Body of pancreas (tissue), 4 donors: ENCODE data around the gene NCAM1. TPM values are rescaled to one million over a fixed set of nuclear protein-coding genes. Genes with fewer than 3 reads are reported as not detected.

Experiments
- ATAC-seq: fragments of 150-250 bp; one replicate; pipeline ENCODE4 v1.9.1; 2016
- DNase-seq, 4 donors: peaks; one replicate each; pipeline ENCODE4 v3.0.0-alpha.2; 2019
- H3K27ac ChIP-seq, 4 donors: fragments of 200-600 bp; sonication (generic); 1 replicate in 3 of 4; 2 replicates in 1 of 4; pipeline versions ENCODE4 v1.5.1 to v1.6.1; 2016 to 2019; ENCODE audit warnings: mild to moderate bottlenecking in 1 of 4, mixed read lengths in 1 of 4, moderate library complexity in 1 of 4
- H3K27me3 ChIP-seq, 2 donors: fragments of 200-600 bp; sonication (generic); one replicate each; pipeline ENCODE4 v1.6.0; 2016; ENCODE audit warnings: mild to moderate bottlenecking in 1 of 2
- H3K36me3 ChIP-seq, 2 donors: fragments of 200-600 bp; sonication (generic); replicated peaks in 1 of 2; 2 replicates each; pipeline ENCODE4 v1.5.1; 2016; ENCODE audit warnings: low read depth in 2 of 2; ENCODE audit not compliant: insufficient read depth in 1 of 2
- H3K4me1 ChIP-seq: fragments of 200-600 bp; sonication (generic); one replicate; pipeline ENCODE4 v1.6.0; 2016
- H3K4me3 ChIP-seq, 2 donors: fragments of 200-600 bp; sonication (generic); 1 replicate in 1 of 2; 2 replicates in 1 of 2; pipeline ENCODE4 v1.5.1; 2016 to 2019
- H3K9me3 ChIP-seq, 3 donors: fragments of 200-600 bp; sonication (generic); 1 replicate in 2 of 3; 2 replicates in 1 of 3; pipeline ENCODE4 v1.5.1; 2016
- POLR2A ChIP-seq, 3 donors: fragments of 450-650 bp; IDR thresholded peaks; one replicate each; pipeline ENCODE4 v1.6.1; 2016; ENCODE audit warnings: antibody characterized with exemption in 3 of 3, mild to moderate bottlenecking in 2 of 3
- WGBS, 2 donors: methylation state at CpG; one replicate each; pipeline ENCODE4 v1.1.5; 2017; 5-methylcytosine and 5-hydroxymethylcytosine counted together
- intact Hi-C: fragments of 100-400 bp; cut with DNase I; formaldehyde crosslinking; loops from one replicate; pipeline ENCODE4 v1.15.1; 2023
- total RNA-seq, 2 donors: library from RNA; depleted of rRNA; stranded (reverse); fragments of >200 nt; gene quantifications; one replicate each; pipeline ENCODE4 v1.1.0, GENCODE V29; 2016
- TF ChIP-seq, protein P1 (sequence below), 7 experiments: fragments of 450-650 bp in 4 of 7; fragments of 200-600 bp in 3 of 7; sonication (generic) in 3 of 7; IDR thresholded peaks; one replicate each; pipeline ENCODE4 v1.5.1; 2016 to 2019; ENCODE audit warnings: antibody characterized with exemption in 7 of 7

The NCAM1 gene
- total RNA-seq, 2 donors from 2014 or later, result 10.1 to 26.0 TPM

DNA sequence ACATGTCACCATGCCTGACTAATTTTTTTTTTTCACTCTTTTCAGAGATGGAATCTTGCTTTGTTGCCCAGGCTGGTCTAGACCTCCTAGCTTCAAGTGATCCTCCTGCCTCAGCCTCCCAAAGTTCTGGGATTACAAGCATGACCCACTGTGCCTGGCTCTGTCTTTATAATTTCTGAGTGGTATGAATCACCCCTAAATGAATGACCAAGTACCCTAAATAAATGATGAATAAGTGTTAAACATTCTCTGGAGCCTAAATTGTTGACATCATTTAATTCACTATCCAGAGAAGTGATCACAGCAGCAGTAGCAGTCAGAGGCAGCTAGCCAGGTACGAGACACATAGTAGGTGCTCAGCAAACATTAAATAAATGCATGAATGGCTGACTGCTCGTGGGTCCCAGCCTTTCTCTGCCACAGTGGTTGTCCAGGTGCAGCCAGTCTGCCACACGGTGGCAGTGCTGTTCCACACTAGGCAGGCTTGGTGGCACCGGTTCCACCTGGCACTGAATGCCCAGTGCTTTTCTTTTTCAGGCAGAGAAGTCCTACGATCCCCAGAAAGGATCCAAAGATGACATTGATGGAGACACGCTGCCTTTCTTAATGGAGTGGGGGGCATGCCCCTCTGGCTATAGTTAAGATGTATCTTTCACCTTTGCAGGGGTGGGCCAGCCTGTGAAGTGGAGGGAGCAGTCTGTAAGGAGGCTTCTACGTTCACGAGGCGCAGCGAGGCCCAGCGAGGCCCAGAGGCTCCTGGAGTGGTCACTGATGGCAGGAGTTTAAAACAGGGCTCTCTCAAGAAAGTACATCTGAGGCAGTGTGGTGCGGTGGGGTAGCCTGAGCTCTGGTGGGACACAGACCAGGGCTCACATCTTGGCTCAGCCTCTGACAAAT is 344.5 kb downstream of the NCAM1 start:
- TF ChIP-seq, protein P1, sequence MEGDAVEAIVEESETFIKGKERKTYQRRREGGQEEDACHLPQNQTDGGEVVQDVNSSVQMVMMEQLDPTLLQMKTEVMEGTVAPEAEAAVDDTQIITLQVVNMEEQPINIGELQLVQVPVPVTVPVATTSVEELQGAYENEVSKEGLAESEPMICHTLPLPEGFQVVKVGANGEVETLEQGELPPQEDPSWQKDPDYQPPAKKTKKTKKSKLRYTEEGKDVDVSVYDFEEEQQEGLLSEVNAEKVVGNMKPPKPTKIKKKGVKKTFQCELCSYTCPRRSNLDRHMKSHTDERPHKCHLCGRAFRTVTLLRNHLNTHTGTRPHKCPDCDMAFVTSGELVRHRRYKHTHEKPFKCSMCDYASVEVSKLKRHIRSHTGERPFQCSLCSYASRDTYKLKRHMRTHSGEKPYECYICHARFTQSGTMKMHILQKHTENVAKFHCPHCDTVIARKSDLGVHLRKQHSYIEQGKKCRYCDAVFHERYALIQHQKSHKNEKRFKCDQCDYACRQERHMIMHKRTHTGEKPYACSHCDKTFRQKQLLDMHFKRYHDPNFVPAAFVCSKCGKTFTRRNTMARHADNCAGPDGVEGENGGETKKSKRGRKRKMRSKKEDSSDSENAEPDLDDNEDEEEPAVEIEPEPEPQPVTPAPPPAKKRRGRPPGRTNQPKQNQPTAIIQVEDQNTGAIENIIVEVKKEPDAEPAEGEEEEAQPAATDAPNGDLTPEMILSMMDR (IDR thresholded peaks at IDR 0.05), result peak; percentile 86 to 96 (median 94)
- no peak for TF ChIP-seq POLR2A (IDR thresholded peaks at IDR 0.05)
- H3K27me3 ChIP-seq, result no peaks in the 10 kb centered on the region
- intact Hi-C loops, result loop anchor here (5.0 to 10.0 kb wide), 3 partner anchors 227 to 492 kb away; no protein-coding TSS in a partner anchor
- no peaks in the 10 kb centered on the region for H3K36me3 ChIP-seq
- H3K27ac ChIP-seq, result no peak overlapping the region
- no peak overlapping the region for H3K4me3 ChIP-seq
- DNase-seq (peak; percentile 81 to 89 (median 82)), ATAC-seq (peak; percentile 65)
- no peaks in the 10 kb centered on the region for H3K9me3 ChIP-seq
- H3K4me1 ChIP-seq, result no peaks in the 10 kb centered on the region
- 37 to 42% methylated on average over 12 of the region's 12 CpGs for WGBS, 2 donors

DNA sequence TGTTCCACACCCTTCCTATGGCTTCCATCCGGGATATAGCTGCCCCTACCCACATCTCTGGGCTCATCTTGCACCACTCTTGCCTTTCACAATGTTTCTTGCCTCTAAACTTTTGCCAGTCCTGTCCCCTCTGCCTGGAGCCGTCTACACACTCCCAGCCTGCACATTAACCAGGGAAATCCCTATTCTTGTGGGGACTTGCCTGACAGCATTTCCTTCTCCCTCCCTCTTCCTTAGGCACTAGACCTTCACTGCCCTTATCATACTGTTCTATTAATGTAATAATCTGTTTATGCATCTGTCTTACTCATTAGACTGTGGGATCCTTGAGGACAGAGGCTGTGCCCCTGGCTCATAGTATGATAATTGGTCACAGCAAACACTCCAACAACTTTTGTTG is 347.4 kb downstream of the NCAM1 start:
- no peak for TF ChIP-seq POLR2A (IDR thresholded peaks at IDR 0.05)
- TF ChIP-seq, protein P1 (IDR thresholded peaks at IDR 0.05), result no peak
- WGBS, 2 donors, result 38 to 41% methylated on average over 2 of the region's 2 CpGs

DNA sequence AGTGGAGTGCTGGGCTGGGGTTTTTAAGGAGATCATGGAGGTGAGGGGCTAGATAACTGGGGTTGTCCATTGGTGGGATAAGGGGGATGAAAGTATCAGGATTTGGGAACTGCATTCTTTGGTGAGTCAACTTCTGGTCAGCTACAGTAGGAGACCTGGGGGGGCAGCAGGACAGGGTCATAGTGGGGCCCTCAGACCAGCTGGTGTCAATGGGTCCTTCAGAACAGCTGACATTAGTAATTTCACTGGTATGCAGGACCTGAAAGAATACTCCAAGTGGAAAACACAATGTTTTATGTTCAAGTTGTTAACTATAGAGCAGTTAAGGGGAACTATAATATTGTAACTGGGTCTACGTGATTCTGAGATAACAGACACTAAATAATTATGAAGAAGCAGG is 350.3 kb downstream of the NCAM1 start:
- Histone ChIP-seq H3K27me3 (no peaks in the 10 kb centered on the region), H3K9me3 (no peaks in the 10 kb centered on the region), H3K4me3 (no peak overlapping the region), H3K36me3 (no peaks in the 10 kb centered on the region), H3K4me1 (peaks cover 13% of the 10 kb centered on the region), H3K27ac (no peak overlapping the region)
- intact Hi-C loops, result no loop called here
- TF ChIP-seq, protein P1 (IDR thresholded peaks at IDR 0.05), result no peak
- no peak for TF ChIP-seq POLR2A (IDR thresholded peaks at IDR 0.05)
- WGBS, 2 donors, result 85 to 88% methylated on average over 1 of the region's 1 CpG
- DNase-seq (no peak), ATAC-seq (no peak)

More for the DNA sequence above, 347.4 kb downstream of the NCAM1 start:
- no peaks in the 10 kb centered on the region for H3K9me3 ChIP-seq
- intact Hi-C loops, result loop anchor here (5.0 to 10.0 kb wide), 3 partner anchors 224 to 489 kb away; no protein-coding TSS in a partner anchor
- no peaks in the 10 kb centered on the region for H3K27me3 ChIP-seq
- H3K4me1 ChIP-seq, result no peaks in the 10 kb centered on the region
- H3K4me3 ChIP-seq, result no peak overlapping the region
- no peak for DNase-seq
- no peak overlapping the region for H3K27ac ChIP-seq
- ATAC-seq, result no peak
- no peaks in the 10 kb centered on the region for H3K36me3 ChIP-seq

DNA sequence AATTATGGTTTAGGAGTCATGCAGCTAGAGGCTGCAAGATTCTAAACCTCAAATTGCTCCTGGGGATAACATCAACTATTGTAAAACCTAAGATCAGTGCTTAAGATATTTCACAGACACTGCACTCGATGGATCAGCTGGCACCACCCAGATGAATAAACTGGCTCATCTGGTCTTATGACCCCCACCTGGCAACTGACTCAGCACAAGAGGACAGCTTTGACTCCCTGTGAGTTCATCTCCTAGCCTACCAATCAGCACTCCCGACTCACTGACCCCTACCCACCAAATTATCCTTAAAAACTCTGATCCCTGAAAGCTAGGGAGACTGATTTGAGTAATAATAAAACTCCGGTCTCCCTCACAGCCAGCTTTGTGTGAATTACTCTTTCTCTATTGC is 352.4 kb downstream of the NCAM1 start:
- Histone ChIP-seq H3K27me3 (no peaks in the 10 kb centered on the region), H3K27ac (peak overlapping the region in 2 of 4 donors; percentile 89 to 92), H3K36me3 (no peaks in the 10 kb centered on the region), H3K9me3 (no peaks in the 10 kb centered on the region), H3K4me1 (peaks cover 13% of the 10 kb centered on the region), H3K4me3 (no peak overlapping the region)
- intact Hi-C loops, result no loop called here
- 91% methylated on average over 3 of the region's 3 CpGs for WGBS, 2 donors
- DNase-seq, result no peak
- TF ChIP-seq, protein P1 (IDR thresholded peaks at IDR 0.05), result no peak
- TF ChIP-seq POLR2A (IDR thresholded peaks at IDR 0.05), result no peak
- no peak for ATAC-seq
